Fibroblast of villous mesenchyme (primary cell): ENCODE results near the gene MCC. TPM values are rescaled to one million over a fixed set of nuclear protein-coding genes. Genes with fewer than 3 reads are reported as not detected.

Source experiments
- DNase-seq: peaks from one replicate; pipeline ENCODE4 v3.0.0-alpha.2; 2010; ENCODE audit warnings: low read depth
- H3K4me3 ChIP-seq: 2 replicates; pipeline ENCODE4 v1.5.1; 2011; ENCODE audit warnings: low read depth, mild to moderate bottlenecking, low read length
- total RNA-seq: library from RNA; depleted of rRNA; stranded (reverse); fragments of >200 nt; gene quantifications from 2 replicates; pipeline ENCODE4 v1.2.3, GENCODE V29; 2012
- TF ChIP-seq, protein P1 (sequence below): IDR thresholded peaks from 2 replicates; pipeline ENCODE4 v1.5.1; 2012; ENCODE audit warnings: low read depth, mild to moderate bottlenecking, low read length; ENCODE audit not compliant: insufficient read depth

Gene MCC
- total RNA-seq, 1 donor = 37.6 TPM

DNA sequence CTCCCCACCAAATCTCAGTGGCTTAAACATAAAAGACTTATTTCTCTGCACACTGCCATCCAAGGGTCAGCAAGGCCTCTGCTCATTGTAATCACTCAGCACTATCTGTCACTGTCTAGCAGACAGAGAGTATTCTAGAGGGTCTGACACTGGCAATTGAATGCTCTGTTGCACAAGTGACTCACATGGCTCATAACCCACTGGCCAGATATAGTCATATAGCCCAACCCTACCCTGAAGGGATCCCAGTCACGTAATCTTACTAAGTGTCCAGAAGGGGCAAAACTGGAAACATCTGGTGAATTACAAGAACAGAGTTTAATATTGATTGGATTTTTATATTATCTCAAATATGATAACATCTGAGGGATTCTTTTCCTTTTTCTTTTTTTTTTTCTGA is 134.2 kb downstream of the MCC start:
- DNase-seq = no peak
- TF ChIP-seq, protein P1, sequence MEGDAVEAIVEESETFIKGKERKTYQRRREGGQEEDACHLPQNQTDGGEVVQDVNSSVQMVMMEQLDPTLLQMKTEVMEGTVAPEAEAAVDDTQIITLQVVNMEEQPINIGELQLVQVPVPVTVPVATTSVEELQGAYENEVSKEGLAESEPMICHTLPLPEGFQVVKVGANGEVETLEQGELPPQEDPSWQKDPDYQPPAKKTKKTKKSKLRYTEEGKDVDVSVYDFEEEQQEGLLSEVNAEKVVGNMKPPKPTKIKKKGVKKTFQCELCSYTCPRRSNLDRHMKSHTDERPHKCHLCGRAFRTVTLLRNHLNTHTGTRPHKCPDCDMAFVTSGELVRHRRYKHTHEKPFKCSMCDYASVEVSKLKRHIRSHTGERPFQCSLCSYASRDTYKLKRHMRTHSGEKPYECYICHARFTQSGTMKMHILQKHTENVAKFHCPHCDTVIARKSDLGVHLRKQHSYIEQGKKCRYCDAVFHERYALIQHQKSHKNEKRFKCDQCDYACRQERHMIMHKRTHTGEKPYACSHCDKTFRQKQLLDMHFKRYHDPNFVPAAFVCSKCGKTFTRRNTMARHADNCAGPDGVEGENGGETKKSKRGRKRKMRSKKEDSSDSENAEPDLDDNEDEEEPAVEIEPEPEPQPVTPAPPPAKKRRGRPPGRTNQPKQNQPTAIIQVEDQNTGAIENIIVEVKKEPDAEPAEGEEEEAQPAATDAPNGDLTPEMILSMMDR = no peak
- no peak overlapping the region for H3K4me3 ChIP-seq

- TF ChIP-seq, protein P1 = no peak
- H3K4me3 ChIP-seq = no peak overlapping the region
- DNase-seq = no peak
Measured at GRCh38 chr5:113347572-113347971, 140.7 kb downstream of the MCC start.

DNA sequence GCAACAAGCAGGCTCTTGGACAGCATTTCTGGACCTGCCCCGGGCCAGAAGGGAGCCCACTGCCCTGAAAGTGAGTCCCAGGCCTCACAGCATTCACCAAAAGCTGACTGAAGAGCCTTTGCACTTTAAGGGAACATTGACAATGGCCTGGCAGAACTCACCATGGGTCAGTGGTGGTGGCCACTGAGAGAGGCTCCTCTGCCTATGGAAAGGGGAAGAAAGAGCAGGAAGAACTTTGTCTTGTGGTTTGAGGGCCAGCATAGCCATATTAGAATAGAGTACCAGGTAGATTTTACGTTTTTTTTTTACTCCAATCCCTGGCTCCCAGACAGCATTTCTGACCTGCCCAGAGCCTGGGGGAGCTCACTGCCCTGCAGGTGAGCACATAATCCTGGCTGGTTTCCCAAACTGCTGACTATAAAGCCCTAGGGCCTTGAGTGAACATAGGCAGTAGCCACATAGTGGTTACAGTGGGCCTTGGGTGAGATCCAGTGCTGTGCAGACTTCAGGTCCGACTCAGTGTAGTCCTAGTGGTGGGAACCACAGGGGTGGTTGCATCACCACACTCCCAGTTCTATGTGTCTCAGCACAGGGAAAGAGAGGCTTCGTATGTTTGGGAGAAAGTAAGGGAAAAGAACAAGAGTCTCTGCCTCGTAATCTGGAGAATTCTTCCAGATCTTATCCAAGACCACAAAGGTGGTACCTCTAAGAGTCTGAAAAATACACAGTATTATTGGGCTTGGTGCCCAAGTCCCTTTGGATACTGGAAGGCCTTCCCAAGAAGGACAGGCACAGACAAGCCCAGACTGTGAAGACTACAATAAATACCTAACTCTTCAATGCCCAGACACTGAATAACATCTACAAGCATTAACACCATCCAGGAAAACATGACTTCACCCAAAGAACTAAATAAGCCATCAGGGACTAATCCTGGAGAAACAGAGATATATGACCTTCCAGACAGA is 143.0 kb downstream of the MCC start:
- no peak for DNase-seq
- no peak overlapping the region for H3K4me3 ChIP-seq
- TF ChIP-seq, protein P1 = no peak

DNA sequence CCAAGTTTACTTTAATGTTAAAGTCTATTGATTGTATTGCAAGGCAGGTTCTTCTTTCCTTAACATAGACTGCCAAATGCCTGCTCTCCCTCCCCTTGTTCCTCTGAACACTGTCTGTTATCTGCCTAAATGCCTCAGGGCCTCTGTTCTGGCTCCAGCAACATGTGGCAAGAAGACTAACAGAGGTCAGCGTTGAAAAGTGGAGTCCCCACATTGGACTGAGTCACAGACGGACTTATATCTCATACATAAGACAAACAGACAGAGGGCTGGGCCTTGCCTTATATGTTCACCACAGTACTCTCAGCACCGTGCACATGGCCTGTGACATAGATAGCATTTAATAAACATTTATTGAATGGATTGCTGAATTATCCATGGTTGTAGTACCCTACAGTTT is 144.9 kb downstream of the MCC start:
- TF ChIP-seq, protein P1 = no peak
- H3K4me3 ChIP-seq = no peak overlapping the region
- DNase-seq = peak; percentile 82

DNA sequence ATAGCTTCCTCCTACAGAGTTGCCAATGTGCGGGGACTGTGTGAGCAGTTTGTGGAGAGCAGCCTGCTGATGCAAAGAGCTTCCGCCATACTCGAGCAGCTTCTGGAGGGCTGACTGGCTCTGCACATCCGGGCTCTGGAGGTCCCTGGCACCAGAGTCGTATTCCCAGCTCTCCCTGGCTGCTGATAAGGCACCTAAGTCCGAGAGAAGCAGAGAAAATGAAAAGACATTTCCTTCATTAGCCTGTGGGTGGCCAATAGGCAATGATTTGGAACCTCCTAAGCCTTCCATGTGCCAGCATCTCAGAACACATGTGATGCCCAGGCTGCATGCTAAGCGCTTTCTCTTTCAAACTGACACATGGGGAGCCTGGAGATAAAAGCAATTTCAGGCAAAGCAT is 147.7 kb downstream of the MCC start:
- TF ChIP-seq, protein P1 = peak; percentile 12
- DNase-seq = no peak
- no peak overlapping the region for H3K4me3 ChIP-seq

GRCh38 chr5:113338628-113339027 is 149.6 kb downstream of the MCC start:
- no peak overlapping the region for H3K4me3 ChIP-seq
- TF ChIP-seq, protein P1 = no peak
- DNase-seq = peak; percentile 77
